ENCODE results near the gene ATP6V0E2.

Gene ATP6V0E2

GRCh38 chr7:149870274-149870673, 3.5 kb upstream of the ATP6V0E2 start:
- TF ChIP-seq CTCF (IDR thresholded peaks at IDR 0.05; ENCODE audit: insufficient read depth, low read length, poor library complexity, severe bottlenecking), result no peak
- no peak for DNase-seq (ENCODE audit: extremely low read depth, insufficient read length)
- H3K36me3 ChIP-seq (ENCODE audit: control insufficient read depth, insufficient read depth, low read length), result no peaks in the 10 kb centered on the region; the same call in none of the 2 replicates

GRCh38 chr7:149870701-149871483, 2.9 kb upstream of the ATP6V0E2 start:
- DNase-seq (ENCODE audit: extremely low read depth, insufficient read length), result no peak
- Histone ChIP-seq H3K36me3 (ENCODE audit: control insufficient read depth, insufficient read depth, low read length) (no peaks in the 10 kb centered on the region; the same call in none of the 2 replicates), H3K27me3 (replicated peaks; ENCODE audit: control insufficient read depth, insufficient read depth, low read length) (no peaks in the 10 kb centered on the region), H3K4me3 (replicated peaks; ENCODE audit: low read depth, low read length) (no peak overlapping the region)
- TF ChIP-seq CTCF (IDR thresholded peaks at IDR 0.05; ENCODE audit: insufficient read depth, low read length, poor library complexity, severe bottlenecking), result no peak

More at GRCh38 chr7:149870274-149870673, 3.5 kb upstream of the ATP6V0E2 start:
- no peak overlapping the region for H3K4me3 ChIP-seq (replicated peaks; ENCODE audit: low read depth, low read length)
- H3K27me3 ChIP-seq (replicated peaks; ENCODE audit: control insufficient read depth, insufficient read depth, low read length), result no peaks in the 10 kb centered on the region

- DNase-seq (ENCODE audit: extremely low read depth, insufficient read length), result no peak
- no peak for TF ChIP-seq CTCF (IDR thresholded peaks at IDR 0.05; ENCODE audit: insufficient read depth, low read length, poor library complexity, severe bottlenecking)
- Histone ChIP-seq H3K4me3 (replicated peaks; ENCODE audit: low read depth, low read length) (no peak overlapping the region), H3K36me3 (ENCODE audit: control insufficient read depth, insufficient read depth, low read length) (no peaks in the 10 kb centered on the region; the same call in none of the 2 replicates), H3K27me3 (replicated peaks; ENCODE audit: control insufficient read depth, insufficient read depth, low read length) (no peaks in the 10 kb centered on the region)
Observed at GRCh38 chr7:149871576-149871975, 2.2 kb upstream of the ATP6V0E2 start.

- TF ChIP-seq CTCF (IDR thresholded peaks at IDR 0.05; ENCODE audit: insufficient read depth, low read length, poor library complexity, severe bottlenecking), result no peak
- Histone ChIP-seq H3K4me3 (replicated peaks; ENCODE audit: low read depth, low read length) (peak overlapping the region; percentile 84), H3K27me3 (replicated peaks; ENCODE audit: control insufficient read depth, insufficient read depth, low read length) (no peaks in the 10 kb centered on the region), H3K36me3 (ENCODE audit: control insufficient read depth, insufficient read depth, low read length) (no peaks in the 10 kb centered on the region; the same call in none of the 2 replicates)
- DNase-seq (ENCODE audit: extremely low read depth, insufficient read length), result no peak
Observed at GRCh38 chr7:149872419-149873073, 1.2 kb upstream of the ATP6V0E2 start.

- no peak for TF ChIP-seq CTCF (IDR thresholded peaks at IDR 0.05; ENCODE audit: insufficient read depth, low read length, poor library complexity, severe bottlenecking)
- no peak for DNase-seq (ENCODE audit: extremely low read depth, insufficient read length)
- H3K4me3 ChIP-seq (replicated peaks; ENCODE audit: low read depth, low read length), result peak overlapping the region; percentile 84
- H3K36me3 ChIP-seq (ENCODE audit: control insufficient read depth, insufficient read depth, low read length), result peaks cover 2% of the 10 kb centered on the region; the same call in 1 of the 2 replicates
- H3K27me3 ChIP-seq (replicated peaks; ENCODE audit: control insufficient read depth, insufficient read depth, low read length), result no peaks in the 10 kb centered on the region
Observed at GRCh38 chr7:149873970-149874643, 338 bp downstream of the ATP6V0E2 start.

Measured in GM06990 (cell line).